ENCODE results near the gene F2RL3.
"Not testable (repeated sequence)": the region's sequence is repeated elsewhere in the genome, so short reads cannot be mapped to it uniquely, and the experiment has no call there.

The F2RL3 gene

DNA sequence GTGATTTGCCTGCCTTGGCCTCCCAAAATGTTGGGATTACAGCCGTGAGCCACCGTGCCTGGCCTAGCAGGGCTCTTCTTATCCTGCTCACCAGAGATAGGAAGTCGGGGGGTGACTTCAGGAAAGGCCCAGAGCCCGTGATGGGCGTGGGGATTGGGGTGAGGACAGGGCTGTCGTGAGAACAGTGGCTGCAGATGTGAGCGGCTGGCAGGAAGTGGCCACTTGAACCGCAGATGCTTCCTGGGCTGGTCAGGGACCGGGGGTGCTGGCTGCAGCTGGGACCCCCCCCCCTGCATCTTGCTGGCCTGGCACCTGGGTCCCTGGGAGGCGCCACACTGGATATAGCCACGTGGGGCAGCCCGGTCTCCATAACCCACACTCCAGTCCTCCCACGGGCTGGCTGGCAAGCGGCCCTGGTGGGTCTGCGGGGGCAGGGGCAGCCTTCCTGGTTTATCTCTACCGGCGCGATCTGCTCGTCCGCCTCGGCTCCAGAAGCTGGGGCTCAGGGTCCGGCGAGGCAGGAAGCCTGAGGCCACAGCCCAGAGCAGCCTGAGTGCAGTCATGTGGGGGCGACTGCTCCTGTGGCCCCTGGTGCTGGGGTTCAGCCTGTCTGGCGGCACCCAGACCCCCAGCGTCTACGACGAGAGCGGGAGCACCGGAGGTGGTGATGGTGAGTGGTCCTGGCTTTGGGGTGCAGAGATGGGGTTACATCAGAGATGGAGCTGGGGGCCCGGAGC, at the start of gene F2RL3:
Gene F2RL3, plus strand, starts transcription at position 371 of the 737 bp plus-strand sequence. Its CDS starts 191 bp downstream, at position 562.
- peak in 1 of 2 donors; percentile 21 for DNase-seq

DNA sequence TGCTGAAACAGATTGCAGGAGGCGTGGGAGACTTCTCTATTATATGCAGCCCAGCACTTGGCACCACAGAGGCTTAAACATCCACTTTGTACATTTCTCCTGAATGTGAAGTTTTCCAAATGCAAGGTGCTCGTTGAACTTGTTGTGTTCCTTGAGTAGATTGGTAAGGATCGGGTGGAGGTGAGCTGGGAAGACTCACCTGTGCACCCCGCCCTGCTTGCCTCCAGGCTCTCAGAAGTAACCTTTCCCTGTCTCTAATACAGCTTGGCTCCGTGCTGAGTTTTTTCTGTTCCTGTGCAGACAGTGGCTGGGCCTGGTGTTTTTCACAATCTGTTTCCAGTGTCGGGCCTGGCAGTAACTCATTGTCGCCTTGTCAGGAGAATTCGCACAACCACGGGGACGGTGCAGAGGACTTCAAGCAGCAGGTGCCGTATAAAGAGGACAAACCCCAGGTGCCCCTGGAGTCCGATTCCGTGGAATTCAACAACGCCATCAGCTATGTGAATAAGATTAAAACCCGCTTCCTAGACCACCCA, 47.3 kb upstream of the F2RL3 start:
- no peak for DNase-seq

DNA sequence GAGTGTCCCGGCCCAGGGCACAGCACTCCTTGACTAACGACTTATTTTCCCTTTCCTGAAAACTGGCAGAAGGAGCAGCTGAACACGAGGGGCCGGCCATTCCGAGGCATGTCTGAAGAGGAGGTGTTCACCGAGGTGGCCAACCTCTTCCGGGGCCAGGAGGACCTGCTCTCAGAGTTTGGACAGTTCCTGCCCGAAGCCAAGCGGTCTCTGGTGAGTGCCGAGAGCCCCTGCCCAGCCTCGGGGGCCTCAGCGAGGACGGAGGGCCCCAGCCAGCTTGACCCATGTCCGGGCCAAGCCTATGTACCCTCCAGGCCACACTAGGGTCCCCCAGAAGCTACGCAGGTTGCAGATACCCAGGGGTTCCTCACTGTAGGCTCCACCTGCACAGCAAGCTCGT, 41.9 kb upstream of the F2RL3 start:
- no peak for DNase-seq

DNA sequence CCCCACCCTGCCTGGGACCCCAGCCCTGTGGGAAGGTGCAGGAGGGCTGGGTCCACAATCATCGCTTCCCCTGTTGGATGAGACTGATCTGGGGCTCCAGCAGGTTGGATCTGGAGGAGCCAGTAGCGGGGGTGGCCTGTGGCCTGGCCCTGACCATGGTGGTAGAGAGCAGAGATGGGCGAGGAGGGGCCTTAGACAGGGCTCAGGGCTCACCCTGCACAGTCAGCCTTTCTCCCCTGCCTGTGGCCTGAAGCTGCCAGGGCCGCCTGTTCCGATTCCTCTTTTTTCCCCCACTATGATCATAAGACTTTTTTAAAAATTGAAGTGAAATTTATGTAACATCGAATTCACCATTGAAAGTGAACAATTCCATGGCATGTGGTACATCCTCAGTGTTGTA, 41.4 kb upstream of the F2RL3 start:
- DNase-seq = no peak

DNA sequence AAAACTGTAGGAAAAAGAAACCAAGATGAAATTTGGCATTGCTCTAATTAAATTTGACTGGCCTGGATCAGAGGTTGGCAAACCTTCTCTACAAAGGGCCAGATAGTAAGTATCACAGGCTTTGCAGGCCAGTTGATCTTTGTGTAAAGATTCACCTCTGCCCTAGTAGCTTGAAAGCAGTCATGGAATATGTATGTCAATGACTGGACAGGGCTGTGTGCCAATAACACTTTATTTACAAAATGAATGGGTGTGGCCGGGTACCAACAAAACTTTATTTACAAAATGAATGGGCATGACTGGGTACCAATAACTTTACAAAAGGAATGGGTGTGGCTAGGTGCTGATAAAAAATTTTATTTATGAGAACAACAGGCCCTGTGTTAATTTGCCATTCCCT, 39.6 kb upstream of the F2RL3 start:
- no peak for DNase-seq

DNA sequence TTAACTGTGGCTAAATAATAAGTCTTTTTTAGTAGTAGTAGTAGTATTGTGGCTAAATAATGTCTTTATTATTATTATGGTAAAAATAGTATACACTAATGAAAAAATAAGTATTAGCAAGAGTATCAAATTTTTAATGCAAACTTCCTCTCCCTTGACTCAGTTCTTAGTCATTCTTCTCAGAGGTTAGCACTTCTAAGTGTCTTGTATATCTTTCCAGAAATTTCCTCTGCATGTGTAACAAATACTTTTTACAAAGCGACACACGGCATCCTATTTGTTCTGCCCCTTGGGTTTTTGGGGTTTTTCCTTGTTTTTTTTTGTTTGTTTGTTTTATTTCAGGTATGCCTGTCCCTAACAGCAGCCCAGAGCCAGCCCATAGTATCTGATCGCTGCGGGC, 38.7 kb upstream of the F2RL3 start:
- no peak for DNase-seq

DNA sequence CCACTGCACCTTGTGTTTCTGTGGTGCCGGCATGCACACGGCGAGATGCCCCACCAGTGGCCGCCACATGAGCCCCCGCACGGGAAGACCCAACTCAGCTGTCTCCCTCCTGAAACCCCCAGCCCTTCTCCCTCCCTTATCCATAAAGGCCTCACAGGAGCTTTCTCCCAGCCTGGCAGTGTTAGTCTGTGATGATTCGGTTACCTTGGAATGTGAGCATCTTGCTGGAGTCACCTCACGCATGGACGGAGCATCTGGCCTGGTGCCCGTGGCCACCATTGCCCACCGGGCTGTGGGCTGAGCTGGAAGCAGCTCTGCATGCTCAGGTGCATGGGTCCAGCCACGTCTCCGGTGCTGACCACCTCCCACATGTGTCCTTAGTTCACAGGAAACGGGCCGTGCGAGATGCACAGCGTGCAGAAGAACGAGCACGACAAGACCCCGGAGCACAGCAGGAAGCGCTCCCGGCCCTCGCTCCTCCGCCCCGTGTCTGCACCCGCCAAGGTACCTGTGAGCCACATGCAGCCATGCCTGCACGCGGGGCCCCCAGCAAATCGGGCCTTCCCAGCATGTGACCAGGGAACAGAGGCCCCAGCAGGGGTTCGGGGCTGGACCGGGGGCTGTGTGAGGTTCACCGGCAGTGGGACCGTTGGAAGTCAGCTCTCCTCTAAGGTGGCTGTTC, 37.6 kb upstream of the F2RL3 start:
- no peak for DNase-seq

DNA sequence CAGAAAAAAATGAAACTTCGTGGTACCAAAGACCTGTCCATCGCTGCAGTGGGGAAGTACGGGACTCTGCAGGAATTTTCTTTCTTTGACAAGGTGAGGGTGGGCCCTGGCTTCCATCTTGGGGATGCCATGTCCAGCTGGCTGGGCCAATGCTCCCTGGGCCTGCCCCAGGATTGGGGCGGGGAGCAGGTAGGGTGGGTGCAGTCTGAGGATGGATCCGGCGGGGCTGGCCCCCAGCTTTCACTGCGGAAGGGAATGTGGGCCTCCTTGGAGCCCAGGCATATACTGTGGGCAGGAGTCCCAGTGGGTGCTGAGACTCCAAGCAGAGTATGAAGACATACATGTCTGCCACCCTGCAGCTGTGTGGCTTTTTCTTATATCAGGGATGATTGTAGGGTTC, 35.7 kb upstream of the F2RL3 start:
- no peak for DNase-seq

DNA sequence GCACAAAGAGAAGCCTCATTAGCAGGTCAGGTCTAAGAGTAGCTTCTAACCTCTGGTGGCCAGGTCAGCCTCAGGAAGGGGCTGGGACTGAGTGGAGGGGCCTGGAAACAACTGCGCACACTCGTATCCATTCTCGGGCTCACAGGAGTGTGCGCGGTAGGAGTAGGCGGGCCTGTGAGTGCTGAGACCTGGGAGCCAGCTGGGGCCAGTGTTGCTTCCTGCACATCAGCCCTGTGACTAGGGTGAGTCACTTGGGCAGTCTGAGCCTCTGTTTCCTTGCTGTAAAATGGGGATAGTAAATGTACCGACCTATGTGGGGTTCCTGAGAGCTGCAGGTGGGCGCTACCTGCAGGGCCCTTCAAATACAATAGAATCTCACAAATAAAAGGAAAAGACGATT, 32.7 kb upstream of the F2RL3 start:
- DNase-seq = no peak

DNA sequence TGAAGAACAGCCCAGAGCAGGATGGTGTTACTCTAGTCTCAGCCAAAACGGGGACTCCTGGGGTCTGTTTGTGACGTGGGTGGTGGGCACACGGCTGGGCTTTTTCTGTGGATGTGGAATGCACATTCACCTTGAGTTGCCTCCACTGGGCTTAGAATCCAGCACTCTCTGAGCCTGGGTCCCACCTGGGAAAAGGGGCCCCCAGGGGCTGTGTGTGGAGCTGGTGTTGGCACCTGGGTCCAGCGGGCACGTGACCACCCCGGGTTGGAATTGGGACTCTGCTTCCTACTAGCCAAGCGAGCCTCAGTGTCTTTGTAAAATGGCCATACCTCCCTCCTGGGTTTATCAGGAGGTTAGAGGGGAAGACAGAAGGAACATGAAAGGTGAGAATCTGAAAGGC, 29.2 kb upstream of the F2RL3 start:
- no peak for DNase-seq

DNA sequence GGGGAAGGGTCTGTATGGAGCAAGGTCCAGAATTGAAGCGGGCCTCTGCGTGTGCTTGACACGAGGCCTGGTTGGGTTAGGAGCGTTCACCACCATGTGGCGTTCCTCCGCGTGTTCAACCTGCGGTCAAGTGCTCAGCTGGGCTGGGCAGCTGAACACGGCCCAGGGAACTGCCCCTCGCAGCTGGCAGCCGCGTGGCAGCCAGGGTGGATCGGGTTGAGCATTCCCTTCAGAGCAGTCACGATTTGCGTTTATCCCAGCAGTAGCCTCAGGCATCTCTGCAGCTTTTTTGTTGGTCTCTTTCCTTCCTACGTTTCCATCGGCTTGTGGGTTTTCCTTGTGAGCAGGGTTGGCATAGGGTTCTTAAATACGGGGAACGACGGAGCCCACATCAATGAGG, 28.7 kb upstream of the F2RL3 start:
- no peak for DNase-seq

DNA sequence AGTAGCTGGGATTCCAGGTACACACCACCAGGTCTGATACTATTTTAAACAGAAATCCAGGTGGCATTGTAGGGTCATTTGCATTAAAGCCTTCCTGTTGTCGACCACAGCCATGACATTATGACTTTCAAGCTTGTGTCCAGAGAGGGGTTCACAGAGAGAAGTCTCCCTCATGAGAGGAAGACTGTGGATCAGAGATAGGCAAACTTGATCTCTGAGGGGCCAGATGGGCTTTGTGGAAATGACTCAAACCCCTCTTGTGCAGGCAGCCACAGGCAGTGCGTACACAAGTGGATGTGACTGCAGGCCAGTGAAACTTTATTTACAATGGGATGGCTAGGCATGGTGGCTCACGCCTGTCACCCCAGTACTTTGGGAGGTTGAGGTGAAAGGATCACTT, 27.8 kb upstream of the F2RL3 start:
- no peak for DNase-seq

DNA sequence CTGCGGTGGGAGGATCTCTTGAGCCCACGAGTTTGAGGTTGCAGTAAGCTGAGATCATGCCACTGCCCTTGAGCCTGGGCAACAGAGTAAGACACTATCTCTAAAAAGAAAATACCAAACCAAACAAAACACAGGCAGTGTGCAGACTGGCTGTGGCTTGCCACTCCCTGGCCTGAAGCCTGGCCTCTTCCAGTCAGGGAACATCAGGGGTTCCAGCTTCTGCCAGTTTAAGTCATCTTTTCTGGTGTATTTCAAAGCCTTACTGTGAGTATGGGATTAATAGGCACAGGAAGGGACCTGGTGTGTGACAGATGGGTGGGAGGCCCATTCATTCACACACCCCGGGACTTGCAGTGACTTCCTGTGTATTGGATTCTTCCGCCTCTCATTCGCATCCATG, 27.0 kb upstream of the F2RL3 start:
- no peak for DNase-seq

DNA sequence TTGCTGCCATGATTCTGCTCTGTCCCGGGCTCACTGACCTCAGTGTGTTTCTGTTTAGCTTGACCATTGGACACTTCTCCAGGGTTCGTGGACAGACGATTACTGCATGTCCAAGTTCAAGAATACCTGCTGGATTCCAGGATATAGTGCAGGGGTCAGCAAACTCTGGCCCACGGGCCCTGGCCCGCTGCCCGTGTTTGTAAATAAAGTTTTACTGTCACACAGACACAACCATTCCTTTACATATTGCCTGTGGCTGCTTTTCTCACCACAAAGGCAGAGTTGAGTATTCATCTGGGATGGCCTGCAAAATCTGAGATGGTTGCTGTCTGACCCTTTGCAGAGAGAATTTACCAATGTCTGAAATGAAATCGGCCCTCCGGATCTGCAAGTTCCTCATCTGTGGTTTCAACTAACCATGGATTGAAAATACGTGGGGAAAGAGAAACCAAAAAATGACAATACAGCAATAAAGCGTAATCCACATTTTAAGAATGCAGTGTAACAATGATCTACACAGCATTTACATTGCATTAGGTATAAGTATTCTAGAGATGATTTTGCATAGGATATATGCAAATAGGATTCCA, 25.9 kb upstream of the F2RL3 start:
- no peak for DNase-seq

DNA sequence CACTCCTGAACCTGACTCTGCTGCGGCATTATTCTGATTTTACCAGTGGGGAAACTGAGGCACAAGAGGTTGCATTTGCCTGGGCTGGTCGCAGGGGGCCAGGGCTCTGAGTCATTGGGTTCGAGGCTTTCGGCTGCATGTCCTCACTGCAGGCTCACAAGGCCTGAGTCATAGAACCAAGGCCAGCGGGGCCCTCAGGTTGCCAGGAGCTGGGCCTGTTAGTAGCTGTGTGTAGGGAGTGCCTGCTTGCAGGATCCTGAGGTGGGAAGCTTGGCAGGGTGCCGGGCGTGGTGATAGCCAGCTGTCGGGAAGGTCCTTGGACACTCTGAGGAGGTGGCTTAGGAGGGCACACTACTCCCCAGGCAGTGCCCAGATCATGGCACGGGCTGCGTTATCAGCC, 21.6 kb upstream of the F2RL3 start:
- DNase-seq = no peak

DNA sequence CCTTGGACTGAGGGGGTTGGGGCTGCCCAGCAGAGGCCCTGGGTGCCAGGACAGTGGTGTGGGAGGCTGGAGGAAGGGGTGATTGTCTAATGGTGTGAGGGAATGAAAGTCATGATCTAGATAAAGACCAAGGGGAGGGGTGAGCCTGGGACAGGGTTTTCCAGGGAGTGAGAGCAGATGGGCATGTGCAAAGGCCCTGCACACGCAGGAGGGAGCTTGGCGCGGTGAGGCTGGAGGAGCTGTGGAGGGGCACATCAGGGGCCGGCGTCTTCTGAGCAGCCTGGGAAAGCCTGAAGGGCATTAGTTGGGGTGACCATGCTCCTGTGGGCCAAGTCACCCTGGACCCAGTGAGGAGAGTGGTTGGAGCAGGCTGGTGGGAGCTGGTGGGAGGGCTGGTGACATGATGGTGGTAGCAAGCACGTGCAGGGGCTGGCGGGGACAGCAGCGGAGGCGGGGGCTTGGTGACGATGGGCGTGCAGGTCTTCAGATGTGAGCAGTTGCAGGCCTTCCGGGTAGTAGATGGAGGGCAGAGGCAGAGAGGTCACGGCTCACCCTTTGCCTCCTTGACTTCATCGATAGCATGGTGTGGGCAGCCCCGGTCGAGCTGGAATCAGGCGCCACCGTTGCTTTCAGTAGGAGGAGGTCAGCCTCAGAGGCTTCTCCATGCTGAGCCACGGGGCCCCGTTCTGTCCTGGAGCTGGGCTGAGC, 20.2 kb upstream of the F2RL3 start:
- no peak for DNase-seq

DNA sequence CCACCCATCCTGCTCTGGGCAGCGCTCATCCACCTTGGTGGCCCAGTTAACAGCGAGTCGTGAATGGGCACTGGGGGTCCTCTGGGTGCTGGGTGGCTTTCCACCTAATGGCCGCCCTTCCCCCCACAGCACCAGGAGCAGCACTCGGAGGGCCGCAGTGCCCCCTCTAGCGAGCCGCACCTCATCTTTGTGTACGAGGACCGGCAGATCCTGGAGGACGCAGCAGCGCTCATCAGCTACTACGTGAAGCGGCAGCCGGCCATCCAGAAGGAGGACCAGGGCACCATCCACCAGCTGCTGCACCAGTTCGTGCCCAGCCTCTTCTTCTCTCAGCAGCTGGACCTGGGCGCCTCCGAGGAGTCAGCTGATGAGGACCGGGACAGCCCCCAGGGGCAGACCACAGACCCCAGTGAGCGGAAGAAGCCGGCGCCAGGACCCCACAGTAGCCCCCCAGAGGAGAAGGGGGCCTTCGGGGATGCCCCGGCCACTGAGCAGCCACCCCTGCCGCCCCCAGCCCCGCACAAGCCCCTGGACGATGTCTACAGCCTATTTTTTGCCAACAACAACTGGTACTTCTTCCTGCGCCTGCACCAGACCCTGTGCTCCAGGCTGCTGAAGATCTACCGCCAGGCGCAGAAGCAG, 19.3 kb upstream of the F2RL3 start:
- DNase-seq = no peak

DNA sequence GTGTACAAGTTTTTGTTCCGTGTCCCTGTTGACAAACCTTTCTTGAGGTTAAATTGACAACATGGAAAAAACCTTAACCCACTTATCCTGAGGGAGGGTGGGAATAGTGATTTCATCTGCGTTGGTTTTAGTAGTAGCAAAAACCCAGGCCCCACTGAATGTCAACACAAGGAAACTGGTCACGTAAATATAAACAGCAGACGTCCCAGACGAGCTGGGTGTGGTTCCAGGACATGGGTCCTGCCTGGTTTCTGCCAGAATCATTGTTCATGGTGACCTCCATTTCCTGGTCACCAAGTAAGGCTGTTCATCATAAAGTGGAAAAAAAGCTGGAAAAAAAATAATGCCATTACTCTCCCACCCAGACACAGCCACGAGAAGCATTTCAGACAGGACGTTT, 16.9 kb upstream of the F2RL3 start:
- DNase-seq = no peak

DNA sequence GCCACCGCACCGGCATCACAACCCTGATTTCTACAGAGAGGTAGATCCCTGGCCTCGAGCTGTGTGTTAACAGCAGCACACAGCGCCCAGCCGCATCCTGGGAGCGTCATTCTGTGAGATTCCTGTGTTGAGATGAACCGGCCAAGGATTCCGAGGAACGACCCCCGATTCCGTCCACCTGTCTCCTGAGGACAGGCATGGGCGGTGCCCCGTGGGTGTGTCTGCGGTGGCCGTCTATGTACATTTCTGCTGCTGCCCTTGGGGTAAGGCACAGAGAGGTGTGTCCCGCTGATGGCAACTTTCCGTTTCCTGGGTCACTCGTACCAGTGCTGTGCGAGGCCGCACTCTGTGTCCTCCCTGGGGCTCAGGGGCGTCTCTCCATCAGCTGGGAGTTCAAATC, 16.1 kb upstream of the F2RL3 start:
- no peak for DNase-seq

DNA sequence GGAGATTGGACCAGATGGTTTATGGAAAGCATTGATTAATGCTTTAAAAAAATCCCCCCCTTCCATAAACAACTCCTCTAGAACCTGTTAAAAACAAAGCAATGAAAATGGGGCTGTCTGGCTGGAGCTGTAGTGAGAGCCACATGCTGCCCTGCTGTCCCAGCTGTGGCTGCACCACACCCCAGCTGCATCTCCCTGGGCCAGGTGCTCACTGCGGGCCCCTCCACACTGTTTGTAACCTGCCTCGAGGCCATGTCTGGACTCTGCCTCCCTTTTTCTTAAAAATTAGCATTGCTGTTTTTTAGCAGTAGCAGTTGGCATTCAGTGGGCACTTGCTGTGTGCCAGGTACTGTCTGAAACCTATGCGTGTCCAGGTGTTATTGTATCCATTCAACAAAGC, 15.2 kb upstream of the F2RL3 start:
- DNase-seq = no peak

DNA sequence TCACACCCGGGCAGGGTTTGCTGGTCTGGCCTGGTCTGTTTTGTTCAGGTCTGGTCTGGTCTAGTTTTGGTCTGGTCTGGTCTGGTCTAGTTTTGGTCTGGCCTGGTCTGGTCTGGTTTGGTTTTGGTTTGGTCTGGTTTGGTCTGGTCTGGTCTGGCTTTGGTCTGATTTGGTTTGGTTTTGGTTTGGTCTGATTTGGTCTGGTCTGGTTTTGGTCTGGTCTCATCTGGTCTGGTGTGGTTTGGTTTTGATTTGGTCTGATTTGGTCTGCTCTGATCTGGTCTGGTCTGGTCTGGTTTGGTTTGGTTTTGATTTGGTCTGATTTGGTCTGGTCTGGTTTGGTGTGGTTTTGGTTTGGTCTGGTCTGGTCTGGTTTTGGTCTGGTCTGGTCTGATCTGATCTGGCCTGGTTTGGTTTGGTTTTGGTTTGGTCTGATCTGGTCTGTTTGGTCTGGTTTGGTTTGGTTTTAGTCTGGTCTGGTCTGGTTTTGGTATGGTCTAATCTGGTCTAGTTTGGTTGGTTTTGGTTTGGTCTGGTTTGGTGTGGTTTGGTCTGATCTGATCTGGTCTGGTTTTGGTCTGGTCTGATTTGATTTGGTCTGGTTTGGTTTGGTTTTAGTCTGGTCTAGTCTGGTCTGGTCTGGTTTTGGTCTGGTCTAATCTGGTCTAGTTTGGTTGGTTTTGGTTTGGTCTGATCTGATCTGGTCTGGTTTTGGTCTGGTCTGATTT, 14.4 kb upstream of the F2RL3 start:
- DNase-seq = no peak

DNA sequence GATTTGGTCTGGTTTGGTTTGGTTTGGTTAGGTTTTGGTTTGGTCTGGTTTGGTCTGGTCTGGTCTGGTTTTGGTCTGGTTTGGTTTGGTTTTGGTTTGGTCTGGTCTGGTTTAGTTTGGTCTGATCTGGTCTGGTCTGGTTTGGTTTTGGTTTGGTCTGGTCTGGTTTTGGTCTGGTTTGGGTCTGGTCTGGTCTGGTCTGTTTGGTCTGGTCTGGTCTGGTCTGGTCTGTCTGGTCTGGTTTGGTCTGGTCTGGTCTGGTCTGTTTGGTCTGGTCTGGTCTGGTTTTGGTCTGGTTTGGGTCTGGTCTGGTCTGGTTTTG, 13.9 kb upstream of the F2RL3 start:
- DNase-seq = not testable (repeated sequence)
